WTC11 (cell line): ENCODE measurements around the gene MYOM3. TPM values are rescaled to one million over a fixed set of nuclear protein-coding genes. Genes with fewer than 3 reads are reported as not detected.

Source experiments
- ATAC-seq: fragments of 200-7000 bp; cut with Tn5 transposase; 2 replicates; pipeline ENCODE4 v1.10.0; 2021; ENCODE audit warnings: mild to moderate bottlenecking, moderate library complexity
- CTCF ChIA-PET: fragments of 300-600 bp; sonication (Branson Sonifier 250); formaldehyde crosslinking; loops from one replicate; lab custom pipeline; 2021; ENCODE audit warnings: antibody characterized with exemption; lab: Charles Lee
- POLR2A ChIA-PET: fragments of 350-600 bp; sonication (Branson Sonifier 250); formaldehyde crosslinking; loops from one replicate; lab custom pipeline; 2021; ENCODE audit warnings: antibody characterized with exemption; lab: Charles Lee
- DNase-seq: peaks from one replicate; pipeline ENCODE4 v3.0.0; 2021; ENCODE audit warnings: low spot score
- H3K27ac Mint-ChIP-seq: 2 replicates; pipeline ENCODE4 v1.8.0; 2021; ENCODE audit warnings: mixed read lengths
- H3K27me3 Mint-ChIP-seq: 2 replicates; pipeline ENCODE4 v1.8.0; 2021; ENCODE audit warnings: low read depth, mild to moderate bottlenecking, moderate library complexity, mixed read lengths
- H3K36me3 Mint-ChIP-seq: 2 replicates; pipeline ENCODE4 v1.8.0; 2021; ENCODE audit warnings: mixed read lengths
- H3K4me1 Mint-ChIP-seq: 2 replicates; pipeline ENCODE4 v1.8.0; 2022; ENCODE audit warnings: mixed read lengths
- H3K4me3 Mint-ChIP-seq: 2 replicates; pipeline ENCODE4 v1.8.0; 2021; ENCODE audit warnings: mild to moderate bottlenecking, moderate library complexity, mixed read lengths
- H3K9me3 Mint-ChIP-seq: 2 replicates; pipeline ENCODE4 v1.8.0; 2021; ENCODE audit warnings: mixed read lengths
- AR ChIP-seq: fragments of 250-450 bp; sonication (Bioruptor Pico); IDR thresholded peaks from 2 replicates; pipeline ENCODE4 v1.9.0; 2021; ENCODE audit warnings: mild to moderate bottlenecking
- CBFB ChIP-seq: sonication (generic); formaldehyde crosslinking; IDR thresholded peaks from 2 replicates; pipeline ENCODE4 v1.8.1; 2022; ENCODE audit warnings: mild to moderate bottlenecking, low read depth, missing genetic modification reagents
- CREB1 ChIP-seq: sonication (generic); formaldehyde crosslinking; IDR thresholded peaks from 2 replicates; pipeline ENCODE4 v1.8.0; 2023; ENCODE audit warnings: mild to moderate bottlenecking, missing genetic modification reagents
- ERG ChIP-seq: fragments of 250-450 bp; sonication (Bioruptor Pico); IDR thresholded peaks from 2 replicates; pipeline ENCODE4 v1.8.0; 2021; ENCODE audit warnings: mild to moderate bottlenecking
- FOXP4 ChIP-seq: sonication (generic); formaldehyde crosslinking; IDR thresholded peaks from 2 replicates; pipeline ENCODE4 v1.8.0; 2022; ENCODE audit warnings: mild to moderate bottlenecking, missing genetic modification reagents
- GRHL2 ChIP-seq: fragments of 250-450 bp; sonication (Bioruptor Pico); IDR thresholded peaks from 2 replicates; pipeline ENCODE4 v1.8.0; 2022; ENCODE audit warnings: mild to moderate bottlenecking, moderate library complexity; ENCODE audit not compliant: insufficient replicate concordance, severe bottlenecking
- JAZF1 ChIP-seq: fragments of 250-450 bp; sonication (Bioruptor Pico); IDR thresholded peaks from 2 replicates; pipeline ENCODE4 v1.9.0; 2021; ENCODE audit warnings: moderate library complexity, mild to moderate bottlenecking, inconsistent platforms
- JUN ChIP-seq: sonication (generic); formaldehyde crosslinking; IDR thresholded peaks from 2 replicates; pipeline ENCODE4 v1.8.0; 2023; ENCODE audit warnings: mild to moderate bottlenecking, missing genetic modification reagents
- KAT7 ChIP-seq: sonication (generic); formaldehyde crosslinking; IDR thresholded peaks from 2 replicates; pipeline ENCODE4 v1.8.1; 2023; ENCODE audit warnings: missing genetic modification reagents, mild to moderate bottlenecking, borderline replicate concordance
- MYBL2 ChIP-seq: sonication (generic); formaldehyde crosslinking; IDR thresholded peaks from 2 replicates; pipeline ENCODE4 v1.8.1; 2023; ENCODE audit warnings: mild to moderate bottlenecking, moderate library complexity, missing genetic modification reagents
- NFATC4 ChIP-seq: fragments of 250-450 bp; sonication (Bioruptor Pico); IDR thresholded peaks from 2 replicates; pipeline ENCODE4 v1.9.0; 2021; ENCODE audit warnings: mild to moderate bottlenecking
- NFE2L1 ChIP-seq: sonication (generic); formaldehyde crosslinking; IDR thresholded peaks from 2 replicates; pipeline ENCODE4 v1.8.1; 2023; ENCODE audit warnings: missing genetic modification reagents
- NR3C1 ChIP-seq: sonication (generic); formaldehyde crosslinking; conservative IDR thresholded peaks from 2 replicates; pipeline ENCODE4 v1.8.1; 2023; ENCODE audit warnings: low read depth, mild to moderate bottlenecking, missing genetic modification reagents
- OVOL2 ChIP-seq: fragments of 250-450 bp; sonication (Bioruptor Pico); IDR thresholded peaks from 2 replicates; pipeline ENCODE4 v1.9.0; 2021; ENCODE audit warnings: mild to moderate bottlenecking, borderline replicate concordance
- SMAD4 ChIP-seq: sonication (generic); formaldehyde crosslinking; IDR thresholded peaks from 2 replicates; pipeline ENCODE4 v1.8.0; 2022; ENCODE audit warnings: mild to moderate bottlenecking, missing genetic modification reagents
- SOX15 ChIP-seq: fragments of 250-450 bp; sonication (Bioruptor Pico); IDR thresholded peaks from 2 replicates; pipeline ENCODE4 v1.9.0; 2021; ENCODE audit warnings: mild to moderate bottlenecking
- SP1 ChIP-seq: sonication (generic); formaldehyde crosslinking; conservative IDR thresholded peaks from 2 replicates; pipeline ENCODE4 v1.8.1; 2022; ENCODE audit warnings: missing genetic modification reagents
- TEAD1 ChIP-seq: sonication (generic); formaldehyde crosslinking; IDR thresholded peaks from 2 replicates; pipeline ENCODE4 v1.8.0; 2022; ENCODE audit warnings: mild to moderate bottlenecking, missing genetic modification reagents
- ZBTB43 ChIP-seq: sonication (generic); formaldehyde crosslinking; IDR thresholded peaks from 2 replicates; pipeline ENCODE4 v1.8.1; 2023; ENCODE audit warnings: mild to moderate bottlenecking, missing genetic modification reagents
- ZMAT4 ChIP-seq: fragments of 250-450 bp; sonication (Bioruptor Pico); IDR thresholded peaks from 2 replicates; pipeline ENCODE4 v1.9.0; 2021; ENCODE audit warnings: mild to moderate bottlenecking
- ZNF121 ChIP-seq: sonication (generic); formaldehyde crosslinking; IDR thresholded peaks from 2 replicates; pipeline ENCODE4 v1.8.0; 2023; ENCODE audit warnings: missing genetic modification reagents
- ZNF232 ChIP-seq: sonication (generic); formaldehyde crosslinking; IDR thresholded peaks from 2 replicates; pipeline ENCODE4 v1.8.0; 2022; ENCODE audit warnings: mild to moderate bottlenecking, missing genetic modification reagents
- ZNF416 ChIP-seq: fragments of 250-450 bp; sonication (Bioruptor Pico); IDR thresholded peaks from 2 replicates; pipeline ENCODE4 v1.9.0; 2021; ENCODE audit warnings: mild to moderate bottlenecking, inconsistent platforms
- total RNA-seq: library from RNA; stranded (reverse); gene quantifications from 3 replicates; pipeline ENCODE4 v1.2.3, GENCODE V29; 2021
- TF ChIP-seq, protein P1 (sequence below): fragments of 250-450 bp; sonication (Bioruptor Pico); IDR thresholded peaks from 2 replicates; pipeline ENCODE4 v1.9.0; 2021; ENCODE audit warnings: moderate library complexity, mild to moderate bottlenecking, inconsistent platforms, borderline replicate concordance
- TF ChIP-seq, protein P2 (sequence below): sonication (generic); formaldehyde crosslinking; IDR thresholded peaks from 2 replicates; pipeline ENCODE4 v1.8.1; 2023; ENCODE audit warnings: mild to moderate bottlenecking, missing genetic modification reagents, moderate library complexity

Gene MYOM3
- total RNA-seq, 1 experiment from 2014 or later: 0.13 TPM

GRCh38 chr1:24086466-24086865 lies 25.5 kb downstream of the MYOM3 start (continued):
- no peak for TF ChIP-seq FOXP4 (CRISPR knock-in tag)
- no peak for TF ChIP-seq SOX15 (CRISPR knock-in tag)
- TF ChIP-seq JAZF1: no peak
- TF ChIP-seq SP1: no peak

DNA sequence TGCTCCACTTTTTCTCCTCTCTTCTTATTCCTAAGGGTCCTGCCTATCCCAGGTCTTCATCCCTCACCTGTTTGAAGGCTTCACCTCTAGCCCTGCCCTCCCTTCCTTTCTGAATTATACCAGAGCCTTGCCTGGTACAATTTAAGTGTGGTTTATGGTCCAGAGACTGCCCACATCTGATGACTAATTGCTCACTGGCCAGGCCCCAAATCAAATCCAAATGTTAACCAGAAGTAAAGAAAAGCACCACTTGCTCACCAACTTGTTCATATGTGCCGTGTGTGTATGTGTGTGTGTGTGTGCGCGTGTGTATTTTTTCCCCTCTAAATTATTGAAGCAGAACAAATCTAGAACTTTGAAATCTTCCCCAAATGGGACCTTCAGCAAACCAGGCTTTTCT lies 26.4 kb downstream of the MYOM3 start:
- no peak overlapping the region for H3K4me3 Mint-ChIP-seq
- no peak overlapping the region for H3K27ac Mint-ChIP-seq
- TF ChIP-seq, protein P1, sequence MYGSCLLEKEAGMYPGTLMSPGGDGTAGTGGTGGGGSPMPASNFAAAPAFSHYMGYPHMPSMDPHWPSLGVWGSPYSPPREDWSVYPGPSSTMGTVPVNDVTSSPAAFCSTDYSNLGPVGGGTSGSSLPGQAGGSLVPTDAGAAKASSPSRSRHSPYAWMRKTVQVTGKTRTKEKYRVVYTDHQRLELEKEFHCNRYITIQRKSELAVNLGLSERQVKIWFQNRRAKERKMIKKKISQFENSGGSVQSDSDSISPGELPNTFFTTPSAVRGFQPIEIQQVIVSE (CRISPR knock-in tag): no peak
- TF ChIP-seq AR (CRISPR knock-in tag): no peak
- no peak for TF ChIP-seq GRHL2 (CRISPR knock-in tag)
- TF ChIP-seq TEAD1 (CRISPR knock-in tag): no peak
- no peak for DNase-seq
- H3K9me3 Mint-ChIP-seq: no peaks in the 10 kb centered on the region
- H3K4me1 Mint-ChIP-seq: peaks cover 4% of the 10 kb centered on the region; the same call in 1 of the 2 replicates
- H3K27me3 Mint-ChIP-seq: no peaks in the 10 kb centered on the region; the same call in 1 of the 2 replicates
- no peaks in the 10 kb centered on the region for H3K36me3 Mint-ChIP-seq
- ChIA-PET CTCF (interaction anchor here (0.8 to 1.4 kb wide), 2 partner anchors 9 to 275 kb away, joined by 3 to 6 read pairs; no protein-coding TSS in a partner anchor), POLR2A (no interaction called here)
- no peak for ATAC-seq

GRCh38 chr1:24085007-24085406 lies 26.9 kb downstream of the MYOM3 start:
- Mint-ChIP-seq H3K9me3 (no peaks in the 10 kb centered on the region), H3K4me3 (no peak overlapping the region), H3K36me3 (no peaks in the 10 kb centered on the region), H3K27me3 (no peaks in the 10 kb centered on the region; the same call in 1 of the 2 replicates), H3K27ac (no peak overlapping the region), H3K4me1 (peaks cover 4% of the 10 kb centered on the region; the same call in 1 of the 2 replicates)
- no peak for DNase-seq
- ChIA-PET CTCF (interaction anchor here (0.6 to 1.4 kb wide), 2 partner anchors 10 to 1319 kb away, joined by 3 to 6 read pairs; no protein-coding TSS in a partner anchor), POLR2A (no interaction called here)
- ATAC-seq: no peak
- TF ChIP-seq ZBTB43: no peak
- TF ChIP-seq SMAD4 (CRISPR knock-in tag): no peak
- TF ChIP-seq ZMAT4 (CRISPR knock-in tag): no peak
- TF ChIP-seq JUN: no peak
- no peak for TF ChIP-seq CREB1 (CRISPR knock-in tag)
- TF ChIP-seq OVOL2: no peak
- TF ChIP-seq MYBL2 (CRISPR knock-in tag): no peak
- TF ChIP-seq ZNF232: no peak
- TF ChIP-seq ERG (CRISPR knock-in tag): no peak
- TF ChIP-seq NFE2L1 (CRISPR knock-in tag): no peak
- TF ChIP-seq CBFB (CRISPR knock-in tag): no peak
- no peak for TF ChIP-seq JAZF1
- TF ChIP-seq, protein P2, sequence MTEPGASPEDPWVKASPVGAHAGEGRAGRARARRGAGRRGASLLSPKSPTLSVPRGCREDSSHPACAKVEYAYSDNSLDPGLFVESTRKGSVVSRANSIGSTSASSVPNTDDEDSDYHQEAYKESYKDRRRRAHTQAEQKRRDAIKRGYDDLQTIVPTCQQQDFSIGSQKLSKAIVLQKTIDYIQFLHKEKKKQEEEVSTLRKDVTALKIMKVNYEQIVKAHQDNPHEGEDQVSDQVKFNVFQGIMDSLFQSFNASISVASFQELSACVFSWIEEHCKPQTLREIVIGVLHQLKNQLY: no peak
- no peak for TF ChIP-seq NFATC4 (CRISPR knock-in tag)
- TF ChIP-seq KAT7 (CRISPR knock-in tag): no peak
- no peak for TF ChIP-seq ZNF121 (CRISPR knock-in tag)
- no peak for TF ChIP-seq ZNF416 (CRISPR knock-in tag)
- no peak for TF ChIP-seq NR3C1 (CRISPR knock-in tag)
